Testis (tissue), 2 donors: ENCODE data around the gene IFNA21.

ENCODE experiments used
- CTCF ChIP-seq, 3 experiments: fragments of 450-650 bp in 2 of 3; fragments of 200-600 bp in 1 of 3; sonication (generic) in 1 of 3; IDR thresholded peaks; one replicate each; pipeline ENCODE4 v1.5.1; 2016 to 2019; ENCODE audit warnings: antibody characterized with exemption in 3 of 3, mild to moderate bottlenecking in 2 of 3, moderate library complexity in 1 of 3
- POLR2A ChIP-seq: fragments of 450-650 bp; IDR thresholded peaks from one replicate; pipeline ENCODE4 v1.6.1; 2017; ENCODE audit warnings: antibody characterized with exemption, mild to moderate bottlenecking, moderate library complexity

- TF ChIP-seq CTCF (IDR thresholded peaks at IDR 0.05) = no peak
- no peak for TF ChIP-seq POLR2A
Observed at GRCh38 chr9:21165516-21165915, 944 bp downstream of the IFNA21 start.
